ENCODE measurements around the gene ZNF829. TPM values are rescaled to one million over a fixed set of nuclear protein-coding genes. Genes with fewer than 3 reads are reported as not detected.

Gene ZNF829
- total and polyA plus RNA-seq, 10 of the 15 experiments (the other 5 are each of a cell fraction or from before 2014, with no cell fraction given), result 0.08 to 0.63 (median 0.22) TPM

DNA sequence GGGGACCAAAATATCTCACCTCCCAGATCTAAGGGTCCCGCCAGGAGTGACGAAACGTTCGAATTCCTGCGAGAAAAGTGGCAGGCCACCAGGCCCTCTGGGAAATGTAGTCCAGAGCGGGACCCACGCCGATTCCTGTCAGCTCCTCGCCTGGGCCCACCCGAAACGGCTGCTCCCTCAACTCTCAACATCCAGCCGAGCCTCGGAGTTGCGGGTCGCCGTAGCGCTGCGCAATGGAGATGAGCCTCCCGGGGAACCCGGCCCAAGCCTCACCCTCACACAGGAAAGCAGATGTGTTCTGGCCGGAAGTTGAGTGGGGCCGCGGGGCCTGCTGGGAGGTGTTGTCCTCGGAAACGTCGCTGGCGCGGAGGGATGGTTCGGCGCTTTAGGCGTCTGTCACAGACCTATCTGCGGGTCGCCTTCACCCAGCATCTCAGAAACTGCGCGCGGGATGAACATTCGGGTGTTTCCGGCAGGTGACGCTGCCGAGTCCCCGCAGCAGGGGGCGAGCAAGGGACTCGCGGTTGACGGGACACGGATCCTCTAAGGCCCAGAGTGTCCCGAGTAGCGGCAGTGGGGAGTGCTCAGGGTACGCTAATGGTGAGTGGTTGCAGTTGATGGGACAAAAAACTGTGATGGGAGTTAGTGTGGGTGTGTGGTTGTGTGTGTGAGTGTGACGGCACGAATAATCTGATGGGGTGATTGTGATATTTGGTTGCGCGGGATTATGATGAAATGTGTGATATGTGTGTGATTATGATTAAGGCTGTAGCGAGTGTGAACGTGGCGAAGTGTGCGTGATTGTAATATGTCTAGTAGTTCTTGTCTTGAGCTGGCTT lies at the start of gene ZNF829, which contains the start of gene ZNF568 (continued):
- TF ChIP-seq, protein P1, sequence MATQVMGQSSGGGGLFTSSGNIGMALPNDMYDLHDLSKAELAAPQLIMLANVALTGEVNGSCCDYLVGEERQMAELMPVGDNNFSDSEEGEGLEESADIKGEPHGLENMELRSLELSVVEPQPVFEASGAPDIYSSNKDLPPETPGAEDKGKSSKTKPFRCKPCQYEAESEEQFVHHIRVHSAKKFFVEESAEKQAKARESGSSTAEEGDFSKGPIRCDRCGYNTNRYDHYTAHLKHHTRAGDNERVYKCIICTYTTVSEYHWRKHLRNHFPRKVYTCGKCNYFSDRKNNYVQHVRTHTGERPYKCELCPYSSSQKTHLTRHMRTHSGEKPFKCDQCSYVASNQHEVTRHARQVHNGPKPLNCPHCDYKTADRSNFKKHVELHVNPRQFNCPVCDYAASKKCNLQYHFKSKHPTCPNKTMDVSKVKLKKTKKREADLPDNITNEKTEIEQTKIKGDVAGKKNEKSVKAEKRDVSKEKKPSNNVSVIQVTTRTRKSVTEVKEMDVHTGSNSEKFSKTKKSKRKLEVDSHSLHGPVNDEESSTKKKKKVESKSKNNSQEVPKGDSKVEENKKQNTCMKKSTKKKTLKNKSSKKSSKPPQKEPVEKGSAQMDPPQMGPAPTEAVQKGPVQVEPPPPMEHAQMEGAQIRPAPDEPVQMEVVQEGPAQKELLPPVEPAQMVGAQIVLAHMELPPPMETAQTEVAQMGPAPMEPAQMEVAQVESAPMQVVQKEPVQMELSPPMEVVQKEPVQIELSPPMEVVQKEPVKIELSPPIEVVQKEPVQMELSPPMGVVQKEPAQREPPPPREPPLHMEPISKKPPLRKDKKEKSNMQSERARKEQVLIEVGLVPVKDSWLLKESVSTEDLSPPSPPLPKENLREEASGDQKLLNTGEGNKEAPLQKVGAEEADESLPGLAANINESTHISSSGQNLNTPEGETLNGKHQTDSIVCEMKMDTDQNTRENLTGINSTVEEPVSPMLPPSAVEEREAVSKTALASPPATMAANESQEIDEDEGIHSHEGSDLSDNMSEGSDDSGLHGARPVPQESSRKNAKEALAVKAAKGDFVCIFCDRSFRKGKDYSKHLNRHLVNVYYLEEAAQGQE (IDR thresholded peaks at IDR 0.05; ENCODE audit: low read depth, low read length), result no peak
- TF ChIP-seq BRCA1 (IDR thresholded peaks at IDR 0.05; ENCODE audit: low read depth, low read length) (peak; percentile 29; the same call in 1 of the 2 replicates), TCF12 (IDR thresholded peaks at IDR 0.05; ENCODE audit: low read depth, low read length) (0 out of 2 replicates have a peak, but pooled peaks have one; percentile 1), NFYB (IDR thresholded peaks at IDR 0.05; ENCODE audit: insufficient read depth, low read depth, low read length) (0 out of 2 replicates have a peak, but pooled peaks have one; percentile 17), CBFB (IDR thresholded peaks at IDR 0.05; ENCODE audit: low read depth) (peak; percentile 17; the same call in 1 of the 2 replicates)
- TF ChIP-seq, protein P2, sequence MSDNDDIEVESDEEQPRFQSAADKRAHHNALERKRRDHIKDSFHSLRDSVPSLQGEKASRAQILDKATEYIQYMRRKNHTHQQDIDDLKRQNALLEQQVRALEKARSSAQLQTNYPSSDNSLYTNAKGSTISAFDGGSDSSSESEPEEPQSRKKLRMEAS (IDR thresholded peaks at IDR 0.05; ENCODE audit: low read depth, low read length), result peak; percentile 19; the same call in 1 of the 2 replicates
- TF ChIP-seq, protein P3, sequence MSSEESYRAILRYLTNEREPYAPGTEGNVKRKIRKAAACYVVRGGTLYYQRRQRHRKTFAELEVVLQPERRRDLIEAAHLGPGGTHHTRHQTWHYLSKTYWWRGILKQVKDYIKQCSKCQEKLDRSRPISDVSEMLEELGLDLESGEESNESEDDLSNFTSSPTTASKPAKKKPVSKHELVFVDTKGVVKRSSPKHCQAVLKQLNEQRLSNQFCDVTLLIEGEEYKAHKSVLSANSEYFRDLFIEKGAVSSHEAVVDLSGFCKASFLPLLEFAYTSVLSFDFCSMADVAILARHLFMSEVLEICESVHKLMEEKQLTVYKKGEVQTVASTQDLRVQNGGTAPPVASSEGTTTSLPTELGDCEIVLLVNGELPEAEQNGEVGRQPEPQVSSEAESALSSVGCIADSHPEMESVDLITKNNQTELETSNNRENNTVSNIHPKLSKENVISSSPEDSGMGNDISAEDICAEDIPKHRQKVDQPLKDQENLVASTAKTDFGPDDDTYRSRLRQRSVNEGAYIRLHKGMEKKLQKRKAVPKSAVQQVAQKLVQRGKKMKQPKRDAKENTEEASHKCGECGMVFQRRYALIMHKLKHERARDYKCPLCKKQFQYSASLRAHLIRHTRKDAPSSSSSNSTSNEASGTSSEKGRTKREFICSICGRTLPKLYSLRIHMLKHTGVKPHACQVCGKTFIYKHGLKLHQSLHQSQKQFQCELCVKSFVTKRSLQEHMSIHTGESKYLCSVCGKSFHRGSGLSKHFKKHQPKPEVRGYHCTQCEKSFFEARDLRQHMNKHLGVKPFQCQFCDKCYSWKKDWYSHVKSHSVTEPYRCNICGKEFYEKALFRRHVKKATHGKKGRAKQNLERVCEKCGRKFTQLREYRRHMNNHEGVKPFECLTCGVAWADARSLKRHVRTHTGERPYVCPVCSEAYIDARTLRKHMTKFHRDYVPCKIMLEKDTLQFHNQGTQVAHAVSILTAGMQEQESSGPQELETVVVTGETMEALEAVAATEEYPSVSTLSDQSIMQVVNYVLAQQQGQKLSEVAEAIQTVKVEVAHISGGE (CRISPR knock-in tag; IDR thresholded peaks at IDR 0.05), result peak; percentile 27; the same call in 1 of the 2 replicates
- TF ChIP-seq, protein P4, sequence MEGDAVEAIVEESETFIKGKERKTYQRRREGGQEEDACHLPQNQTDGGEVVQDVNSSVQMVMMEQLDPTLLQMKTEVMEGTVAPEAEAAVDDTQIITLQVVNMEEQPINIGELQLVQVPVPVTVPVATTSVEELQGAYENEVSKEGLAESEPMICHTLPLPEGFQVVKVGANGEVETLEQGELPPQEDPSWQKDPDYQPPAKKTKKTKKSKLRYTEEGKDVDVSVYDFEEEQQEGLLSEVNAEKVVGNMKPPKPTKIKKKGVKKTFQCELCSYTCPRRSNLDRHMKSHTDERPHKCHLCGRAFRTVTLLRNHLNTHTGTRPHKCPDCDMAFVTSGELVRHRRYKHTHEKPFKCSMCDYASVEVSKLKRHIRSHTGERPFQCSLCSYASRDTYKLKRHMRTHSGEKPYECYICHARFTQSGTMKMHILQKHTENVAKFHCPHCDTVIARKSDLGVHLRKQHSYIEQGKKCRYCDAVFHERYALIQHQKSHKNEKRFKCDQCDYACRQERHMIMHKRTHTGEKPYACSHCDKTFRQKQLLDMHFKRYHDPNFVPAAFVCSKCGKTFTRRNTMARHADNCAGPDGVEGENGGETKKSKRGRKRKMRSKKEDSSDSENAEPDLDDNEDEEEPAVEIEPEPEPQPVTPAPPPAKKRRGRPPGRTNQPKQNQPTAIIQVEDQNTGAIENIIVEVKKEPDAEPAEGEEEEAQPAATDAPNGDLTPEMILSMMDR (IDR thresholded peaks at IDR 0.05 in 2 of 3, conservative IDR thresholded peaks at IDR 0.05 in 1 of 3; ENCODE audit: control insufficient read depth in 2 of 3, extremely low read depth in 1 of 3, insufficient read depth in 1 of 3, low read depth in 3 of 3, low read length in 3 of 3), result peak; percentile 34 to 64 (median 49); a peak in 5 of 6 replicates
- TF ChIP-seq, protein P5, sequence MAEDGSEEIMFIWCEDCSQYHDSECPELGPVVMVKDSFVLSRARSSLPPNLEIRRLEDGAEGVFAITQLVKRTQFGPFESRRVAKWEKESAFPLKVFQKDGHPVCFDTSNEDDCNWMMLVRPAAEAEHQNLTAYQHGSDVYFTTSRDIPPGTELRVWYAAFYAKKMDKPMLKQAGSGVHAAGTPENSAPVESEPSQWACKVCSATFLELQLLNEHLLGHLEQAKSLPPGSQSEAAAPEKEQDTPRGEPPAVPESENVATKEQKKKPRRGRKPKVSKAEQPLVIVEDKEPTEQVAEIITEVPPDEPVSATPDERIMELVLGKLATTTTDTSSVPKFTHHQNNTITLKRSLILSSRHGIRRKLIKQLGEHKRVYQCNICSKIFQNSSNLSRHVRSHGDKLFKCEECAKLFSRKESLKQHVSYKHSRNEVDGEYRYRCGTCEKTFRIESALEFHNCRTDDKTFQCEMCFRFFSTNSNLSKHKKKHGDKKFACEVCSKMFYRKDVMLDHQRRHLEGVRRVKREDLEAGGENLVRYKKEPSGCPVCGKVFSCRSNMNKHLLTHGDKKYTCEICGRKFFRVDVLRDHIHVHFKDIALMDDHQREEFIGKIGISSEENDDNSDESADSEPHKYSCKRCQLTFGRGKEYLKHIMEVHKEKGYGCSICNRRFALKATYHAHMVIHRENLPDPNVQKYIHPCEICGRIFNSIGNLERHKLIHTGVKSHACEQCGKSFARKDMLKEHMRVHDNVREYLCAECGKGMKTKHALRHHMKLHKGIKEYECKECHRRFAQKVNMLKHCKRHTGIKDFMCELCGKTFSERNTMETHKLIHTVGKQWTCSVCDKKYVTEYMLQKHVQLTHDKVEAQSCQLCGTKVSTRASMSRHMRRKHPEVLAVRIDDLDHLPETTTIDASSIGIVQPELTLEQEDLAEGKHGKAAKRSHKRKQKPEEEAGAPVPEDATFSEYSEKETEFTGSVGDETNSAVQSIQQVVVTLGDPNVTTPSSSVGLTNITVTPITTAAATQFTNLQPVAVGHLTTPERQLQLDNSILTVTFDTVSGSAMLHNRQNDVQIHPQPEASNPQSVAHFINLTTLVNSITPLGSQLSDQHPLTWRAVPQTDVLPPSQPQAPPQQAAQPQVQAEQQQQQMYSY (CRISPR knock-in tag; IDR thresholded peaks at IDR 0.05), result no peak

Measured in GM12878 (cell line).